Subcutaneous adipose tissue (tissue), 4 donors: ENCODE measurements around the gene PNKP. TPM values are rescaled to one million over a fixed set of nuclear protein-coding genes. Genes with fewer than 3 reads are reported as not detected.

Experiments
- CTCF ChIP-seq: fragments of 450-650 bp; IDR thresholded peaks from one replicate; pipeline ENCODE4 v1.5.1; 2016; ENCODE audit warnings: low read depth, mild to moderate bottlenecking, control low read depth, antibody characterized with exemption, moderate library complexity
- total RNA-seq, 4 donors: library from RNA; depleted of rRNA; stranded (reverse); fragments of >200 nt; gene quantifications; one replicate each; pipeline ENCODE4 v1.1.0, GENCODE V29; 2016

Gene PNKP
- total RNA-seq, 4 donors from 2014 or later: 25.9 to 48.0 (median 38.7) TPM

- no peak for TF ChIP-seq CTCF
Observed at GRCh38 chr19:49850487-49851342, 16.7 kb downstream of the PNKP start, which contains the start of gene PTOV1. Gene PTOV1 (plus strand): TSS chr19:49851159.

DNA sequence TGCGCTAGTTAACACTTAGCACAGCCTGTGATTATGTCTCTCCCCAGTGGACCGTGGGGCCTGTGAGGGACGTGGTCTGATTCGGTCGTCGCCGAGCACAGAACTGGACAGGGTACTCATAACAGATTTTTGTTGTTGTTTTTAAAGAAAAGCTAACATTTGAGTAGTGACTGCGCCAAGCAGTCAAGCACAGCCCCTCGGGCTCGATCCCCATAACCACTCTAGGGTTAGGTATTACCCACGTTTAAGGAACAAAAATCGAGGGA, 17.2 kb downstream of the PNKP start:
- TF ChIP-seq CTCF: no peak

DNA sequence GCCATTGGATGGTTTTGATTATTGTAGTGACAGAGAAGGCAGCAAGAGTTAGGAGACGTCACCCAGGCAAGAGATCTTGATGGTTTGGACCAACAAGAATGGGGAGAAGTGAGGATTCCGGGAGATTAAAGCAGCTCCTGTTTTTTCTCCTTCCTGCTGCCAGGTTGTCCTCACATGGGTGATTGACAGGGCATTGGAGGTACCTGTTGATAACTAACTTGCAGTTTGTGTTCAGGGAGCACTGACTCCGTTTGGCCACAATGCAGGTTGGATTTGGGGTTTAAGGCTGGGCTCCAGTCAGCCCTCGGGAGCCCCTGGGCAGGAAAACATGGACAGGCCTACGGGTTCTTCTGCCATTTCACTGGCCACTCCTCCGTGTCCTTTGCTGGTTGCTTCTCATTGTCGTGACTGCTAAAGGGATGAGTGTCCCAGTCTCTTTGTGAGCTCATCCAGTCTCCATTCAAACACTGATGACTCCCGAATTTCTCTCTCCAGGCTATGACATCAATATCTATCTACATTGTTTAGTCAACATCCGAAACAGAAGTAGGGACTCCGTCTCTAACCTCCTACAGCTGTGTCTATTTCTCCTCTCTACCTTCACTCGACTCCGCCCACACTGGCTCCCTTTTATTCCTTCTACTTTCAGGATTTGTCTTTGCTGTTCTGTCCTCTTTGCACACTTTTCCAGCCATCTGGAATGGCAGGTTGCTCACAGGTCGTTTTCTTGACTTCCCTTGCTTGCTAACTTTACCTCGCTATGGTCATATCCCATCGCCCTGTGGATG, 17.7 kb downstream of the PNKP start:
- no peak for TF ChIP-seq CTCF

GRCh38 chr19:49848938-49849337, 18.4 kb downstream of the PNKP start:
- no peak for TF ChIP-seq CTCF

- TF ChIP-seq CTCF: no peak
Observed at GRCh38 chr19:49847731-49848696, 19.4 kb downstream of the PNKP start.

- TF ChIP-seq CTCF: no peak
Observed at GRCh38 chr19:49846408-49846807, 21.0 kb downstream of the PNKP start.
